GM18868 (cell line): ENCODE measurements around the gene NUP188.
A peak's percentile ranks its signal among the peaks of the same experiment; 100 is the strongest.
"Not testable (repeated sequence)": the region's sequence is repeated elsewhere in the genome, so short reads cannot be mapped to it uniquely, and the experiment has no call there.

Experiments
- ATAC-seq: cut with Tn5 transposase; IDR thresholded peaks from one replicate; pipeline ENCODE4 v1.9.1; 2021; ENCODE audit warnings: mild to moderate bottlenecking, moderate library complexity; ENCODE audit not compliant: unreplicated experiment

The NUP188 gene

GRCh38 chr9:128944966-128945365 lies 2.5 kb upstream of the NUP188 start:
- not testable (repeated sequence) for ATAC-seq

- no peak for ATAC-seq
These were observed 1.5 kb upstream of the NUP188 start for GRCh38 chr9:128945798-128946501.

GRCh38 chr9:128946571-128947276 lies 775 bp upstream of the NUP188 start:
- peak; percentile 14 for ATAC-seq

- ATAC-seq = no peak
These were observed 297 bp upstream of the NUP188 start for GRCh38 chr9:128947277-128947526.

GRCh38 chr9:128961403-128961802 lies 13.9 kb downstream of the NUP188 start:
- ATAC-seq = not testable (repeated sequence)

- ATAC-seq = no peak
These were observed 22.0 kb downstream of the NUP188 start for GRCh38 chr9:128969491-128969890.

- no peak for ATAC-seq
These were observed 25.5 kb downstream of the NUP188 start for GRCh38 chr9:128972956-128973355.

GRCh38 chr9:128979111-128979510 lies 31.6 kb downstream of the NUP188 start:
- ATAC-seq = no peak

GRCh38 chr9:128983536-128983935 lies 36.0 kb downstream of the NUP188 start:
- ATAC-seq = no peak

- no peak for ATAC-seq
These were observed 39.2 kb downstream of the NUP188 start for GRCh38 chr9:128986671-128987070.

GRCh38 chr9:128987805-128988204 lies 40.3 kb downstream of the NUP188 start:
- no peak for ATAC-seq

GRCh38 chr9:128992995-128993394 lies 45.5 kb downstream of the NUP188 start:
- no peak for ATAC-seq

GRCh38 chr9:128995791-128996190 lies 48.3 kb downstream of the NUP188 start:
- no peak for ATAC-seq

GRCh38 chr9:128998462-128998861 lies 51.0 kb downstream of the NUP188 start:
- no peak for ATAC-seq

GRCh38 chr9:128999581-129000206 lies 52.2 kb downstream of the NUP188 start:
- ATAC-seq = no peak

GRCh38 chr9:129001504-129002325 lies 54.2 kb downstream of the NUP188 start:
- ATAC-seq = no peak

GRCh38 chr9:129002992-129003391 lies 55.5 kb downstream of the NUP188 start:
- ATAC-seq = no peak

GRCh38 chr9:129004173-129004572 lies 56.7 kb downstream of the NUP188 start:
- ATAC-seq = not testable (repeated sequence)

- ATAC-seq = no peak
These were observed 58.0 kb downstream of the NUP188 start for GRCh38 chr9:129005336-129005997.

- no peak for ATAC-seq
These were observed 59.0 kb downstream of the NUP188 start for GRCh38 chr9:129006328-129007034.
